ENCODE measurements around the gene KCNK2. TPM values are rescaled to one million over a fixed set of nuclear protein-coding genes. Genes with fewer than 3 reads are reported as not detected.

KCNK2 gene
- total RNA-seq, 1 donor: 0.10 TPM

- Histone ChIP-seq H3K4me1 (ENCODE audit: insufficient read depth, low read length) (no peaks in the 10 kb centered on the region), H3K4me3 (ENCODE audit: low read length) (no peak overlapping the region), H3K27me3 (ENCODE audit: insufficient read depth, low read length) (no peaks in the 10 kb centered on the region), H3K9me3 (ENCODE audit: low read depth, low read length) (no peaks in the 10 kb centered on the region)
Observed at GRCh38 chr1:215118081-215118480, 35.5 kb downstream of the KCNK2 start.

GRCh38 chr1:215119056-215119455 lies 36.5 kb downstream of the KCNK2 start:
- H3K27me3 ChIP-seq (ENCODE audit: insufficient read depth, low read length): no peaks in the 10 kb centered on the region
- no peaks in the 10 kb centered on the region for H3K4me1 ChIP-seq (ENCODE audit: insufficient read depth, low read length)
- H3K9me3 ChIP-seq (ENCODE audit: low read depth, low read length): no peaks in the 10 kb centered on the region
- no peak overlapping the region for H3K4me3 ChIP-seq (ENCODE audit: low read length)

GRCh38 chr1:215119719-215120365 lies 37.3 kb downstream of the KCNK2 start:
- Histone ChIP-seq H3K4me1 (ENCODE audit: insufficient read depth, low read length) (no peaks in the 10 kb centered on the region), H3K9me3 (ENCODE audit: low read depth, low read length) (no peaks in the 10 kb centered on the region), H3K27me3 (ENCODE audit: insufficient read depth, low read length) (no peaks in the 10 kb centered on the region), H3K4me3 (ENCODE audit: low read length) (no peak overlapping the region)

- Histone ChIP-seq H3K27me3 (ENCODE audit: insufficient read depth, low read length) (no peaks in the 10 kb centered on the region), H3K4me3 (ENCODE audit: low read length) (no peak overlapping the region), H3K4me1 (ENCODE audit: insufficient read depth, low read length) (peaks cover 3% of the 10 kb centered on the region), H3K9me3 (ENCODE audit: low read depth, low read length) (no peaks in the 10 kb centered on the region)
Observed at GRCh38 chr1:215128504-215128903, 46.0 kb downstream of the KCNK2 start.

- H3K27me3 ChIP-seq (ENCODE audit: insufficient read depth, low read length): no peaks in the 10 kb centered on the region
- H3K9me3 ChIP-seq (ENCODE audit: low read depth, low read length): no peaks in the 10 kb centered on the region
Observed at GRCh38 chr1:215131291-215131690, 48.8 kb downstream of the KCNK2 start.

GRCh38 chr1:215132156-215132555 lies 49.6 kb downstream of the KCNK2 start:
- no peaks in the 10 kb centered on the region for H3K27me3 ChIP-seq (ENCODE audit: insufficient read depth, low read length)

More at GRCh38 chr1:215131291-215131690, 48.8 kb downstream of the KCNK2 start:
- Histone ChIP-seq H3K4me1 (ENCODE audit: insufficient read depth, low read length) (peaks cover 3% of the 10 kb centered on the region), H3K4me3 (ENCODE audit: low read length) (no peak overlapping the region)

GRCh38 chr1:215133532-215133931 lies 51.0 kb downstream of the KCNK2 start:
- Histone ChIP-seq H3K4me3 (ENCODE audit: low read length) (no peak overlapping the region), H3K9me3 (ENCODE audit: low read depth, low read length) (no peaks in the 10 kb centered on the region), H3K4me1 (ENCODE audit: insufficient read depth, low read length) (peaks cover 3% of the 10 kb centered on the region), H3K27me3 (ENCODE audit: insufficient read depth, low read length) (no peaks in the 10 kb centered on the region)

More at GRCh38 chr1:215132156-215132555, 49.6 kb downstream of the KCNK2 start:
- no peaks in the 10 kb centered on the region for H3K9me3 ChIP-seq (ENCODE audit: low read depth, low read length)
- no peak overlapping the region for H3K4me3 ChIP-seq (ENCODE audit: low read length)
- peaks cover 3% of the 10 kb centered on the region for H3K4me1 ChIP-seq (ENCODE audit: insufficient read depth, low read length)

GRCh38 chr1:215137985-215138384 lies 55.4 kb downstream of the KCNK2 start:
- no peaks in the 10 kb centered on the region for H3K4me1 ChIP-seq (ENCODE audit: insufficient read depth, low read length)
- no peaks in the 10 kb centered on the region for H3K9me3 ChIP-seq (ENCODE audit: low read depth, low read length)
- H3K27me3 ChIP-seq (ENCODE audit: insufficient read depth, low read length): no peaks in the 10 kb centered on the region
- H3K4me3 ChIP-seq (ENCODE audit: low read length): no peak overlapping the region

GRCh38 chr1:215140135-215140534 lies 57.6 kb downstream of the KCNK2 start:
- no peak overlapping the region for H3K4me3 ChIP-seq (ENCODE audit: low read length)
- H3K27me3 ChIP-seq (ENCODE audit: insufficient read depth, low read length): no peaks in the 10 kb centered on the region
- no peaks in the 10 kb centered on the region for H3K4me1 ChIP-seq (ENCODE audit: insufficient read depth, low read length)
- H3K9me3 ChIP-seq (ENCODE audit: low read depth, low read length): no peaks in the 10 kb centered on the region

- no peaks in the 10 kb centered on the region for H3K27me3 ChIP-seq (ENCODE audit: insufficient read depth, low read length)
- no peak overlapping the region for H3K4me3 ChIP-seq (ENCODE audit: low read length)
- H3K4me1 ChIP-seq (ENCODE audit: insufficient read depth, low read length): peaks cover 3% of the 10 kb centered on the region
- H3K9me3 ChIP-seq (ENCODE audit: low read depth, low read length): no peaks in the 10 kb centered on the region
Observed at GRCh38 chr1:215141460-215141859, 58.9 kb downstream of the KCNK2 start.

GRCh38 chr1:215143497-215143896 lies 61.0 kb downstream of the KCNK2 start:
- H3K4me3 ChIP-seq (ENCODE audit: low read length): no peak overlapping the region
- H3K27me3 ChIP-seq (ENCODE audit: insufficient read depth, low read length): no peaks in the 10 kb centered on the region
- peaks cover 5% of the 10 kb centered on the region for H3K4me1 ChIP-seq (ENCODE audit: insufficient read depth, low read length)
- H3K9me3 ChIP-seq (ENCODE audit: low read depth, low read length): no peaks in the 10 kb centered on the region

- Histone ChIP-seq H3K27me3 (ENCODE audit: insufficient read depth, low read length) (no peaks in the 10 kb centered on the region), H3K4me3 (ENCODE audit: low read length) (no peak overlapping the region), H3K9me3 (ENCODE audit: low read depth, low read length) (no peaks in the 10 kb centered on the region), H3K4me1 (ENCODE audit: insufficient read depth, low read length) (peaks cover 5% of the 10 kb centered on the region)
Observed at GRCh38 chr1:215146240-215146975, 63.9 kb downstream of the KCNK2 start.

GRCh38 chr1:215147024-215147423 lies 64.5 kb downstream of the KCNK2 start:
- H3K27me3 ChIP-seq (ENCODE audit: insufficient read depth, low read length): no peaks in the 10 kb centered on the region
- no peak overlapping the region for H3K4me3 ChIP-seq (ENCODE audit: low read length)
- peaks cover 5% of the 10 kb centered on the region for H3K4me1 ChIP-seq (ENCODE audit: insufficient read depth, low read length)
- H3K9me3 ChIP-seq (ENCODE audit: low read depth, low read length): no peaks in the 10 kb centered on the region

- H3K27me3 ChIP-seq (ENCODE audit: insufficient read depth, low read length): no peaks in the 10 kb centered on the region
- H3K9me3 ChIP-seq (ENCODE audit: low read depth, low read length): no peaks in the 10 kb centered on the region
- no peaks in the 10 kb centered on the region for H3K4me1 ChIP-seq (ENCODE audit: insufficient read depth, low read length)
- H3K4me3 ChIP-seq (ENCODE audit: low read length): no peak overlapping the region
Observed at GRCh38 chr1:215151841-215152549, 69.5 kb downstream of the KCNK2 start.

- H3K9me3 ChIP-seq (ENCODE audit: low read depth, low read length): no peaks in the 10 kb centered on the region
- no peak overlapping the region for H3K4me3 ChIP-seq (ENCODE audit: low read length)
- no peaks in the 10 kb centered on the region for H3K4me1 ChIP-seq (ENCODE audit: insufficient read depth, low read length)
- H3K27me3 ChIP-seq (ENCODE audit: insufficient read depth, low read length): no peaks in the 10 kb centered on the region
Observed at GRCh38 chr1:215156232-215156631, 73.7 kb downstream of the KCNK2 start.

Measured in mononuclear cell (primary cell).